Duodenal mucosa (tissue), 2 donors: ENCODE measurements around the gene SHC1.

ENCODE experiments used
- H3K27ac ChIP-seq: one replicate; pipeline ENCODE4 v1.7.0; 2013; ENCODE audit warnings: low read depth, low read length
- H3K27me3 ChIP-seq, 2 donors: one replicate each; pipeline ENCODE4 v1.7.0; 2013; ENCODE audit warnings: low read length in 2 of 2, control low read depth in 1 of 2; ENCODE audit not compliant: insufficient read depth in 2 of 2, control insufficient read depth in 1 of 2
- H3K36me3 ChIP-seq, 2 donors: one replicate each; pipeline ENCODE4 v1.7.0; 2013; ENCODE audit warnings: low read length in 2 of 2, control low read depth in 1 of 2; ENCODE audit not compliant: insufficient read depth in 2 of 2, control insufficient read depth in 1 of 2
- H3K4me1 ChIP-seq, 2 donors: one replicate each; pipeline ENCODE4 v1.7.0; 2013; ENCODE audit warnings: low read length in 2 of 2, control low read depth in 1 of 2; ENCODE audit not compliant: insufficient read depth in 2 of 2, control insufficient read depth in 1 of 2
- H3K4me3 ChIP-seq, 2 donors: one replicate each; pipeline ENCODE4 v1.7.0; 2013; ENCODE audit warnings: low read length in 2 of 2, low read depth in 1 of 2
- H3K9ac ChIP-seq, 2 donors: one replicate each; pipeline ENCODE4 v1.7.0; 2013; ENCODE audit warnings: low read length in 2 of 2, low read depth in 1 of 2
- H3K9me3 ChIP-seq, 2 donors: one replicate each; pipeline ENCODE4 v1.7.0; 2013; ENCODE audit warnings: low read length in 2 of 2, control low read depth in 1 of 2; ENCODE audit not compliant: control insufficient read depth in 1 of 2

The SHC1 gene

GRCh38 chr1:154963643-154964042 is 6.9 kb downstream of the SHC1 start:
- no peak overlapping the region for H3K27ac ChIP-seq

GRCh38 chr1:154962795-154963330 is 7.7 kb downstream of the SHC1 start:
- peak overlapping the region; percentile 77 to 86 for H3K4me3 ChIP-seq
- peaks cover 37 to 62% of the 10 kb centered on the region in 2 donors for H3K36me3 ChIP-seq
- no peak overlapping the region for H3K27ac ChIP-seq
- H3K9ac ChIP-seq = peak overlapping the region; percentile 76 to 85
- peaks cover 7 to 27% of the 10 kb centered on the region in 2 donors for H3K4me1 ChIP-seq
- no peaks in the 10 kb centered on the region for H3K9me3 ChIP-seq
- no peaks in the 10 kb centered on the region for H3K27me3 ChIP-seq

More at GRCh38 chr1:154963643-154964042, 6.9 kb downstream of the SHC1 start:
- Histone ChIP-seq H3K27me3 (no peaks in the 10 kb centered on the region), H3K36me3 (peaks cover 32 to 65% of the 10 kb centered on the region in 2 donors), H3K4me3 (no peak overlapping the region), H3K9ac (peak overlapping the region in 1 of 2 donors; percentile 7), H3K9me3 (no peaks in the 10 kb centered on the region), H3K4me1 (peaks cover 7 to 27% of the 10 kb centered on the region in 2 donors)

- Histone ChIP-seq H3K27ac (peak overlapping the region; percentile 99), H3K27me3 (no peaks in the 10 kb centered on the region), H3K4me3 (peak overlapping the region; percentile 77 to 86), H3K4me1 (peaks cover 8 to 27% of the 10 kb centered on the region in 2 donors), H3K36me3 (peaks cover 32 to 56% of the 10 kb centered on the region in 2 donors), H3K9me3 (no peaks in the 10 kb centered on the region), H3K9ac (peak overlapping the region; percentile 76 to 85)
Measured at GRCh38 chr1:154962156-154962749, 8.3 kb downstream of the SHC1 start.

GRCh38 chr1:154961207-154962155 is 9.1 kb downstream of the SHC1 start, which contains the start of gene PYGO2:
Gene PYGO2, minus strand, starts transcription at chr1:154961782. Its CDS starts 206 bp downstream, at chr1:154961576.
- Histone ChIP-seq H3K27ac (peak within 1 kb of the TSS; percentile 99), H3K9me3 (no peaks in the 10 kb centered on the region), H3K4me3 (peak within 1 kb of the TSS; percentile 77 to 86), H3K36me3 (peaks cover 27 to 48% of the 10 kb centered on the region in 2 donors), H3K4me1 (peaks cover 16 to 32% of the 10 kb centered on the region in 2 donors), H3K9ac (peak within 1 kb of the TSS; percentile 76 to 85), H3K27me3 (no peaks in the 10 kb centered on the region)

- H3K9me3 ChIP-seq = no peaks in the 10 kb centered on the region
- H3K9ac ChIP-seq = peak overlapping the region; percentile 76 to 85
- no peak overlapping the region for H3K27ac ChIP-seq
- H3K4me3 ChIP-seq = peak overlapping the region; percentile 77 to 86
- H3K27me3 ChIP-seq = no peaks in the 10 kb centered on the region
- peaks cover 20 to 35% of the 10 kb centered on the region in 2 donors for H3K4me1 ChIP-seq
- peaks cover 22 to 39% of the 10 kb centered on the region in 2 donors for H3K36me3 ChIP-seq
Measured at GRCh38 chr1:154960446-154961136, 10.0 kb downstream of the SHC1 start.

GRCh38 chr1:154959426-154959780 is 11.1 kb downstream of the SHC1 start:
- Histone ChIP-seq H3K4me3 (no peak overlapping the region), H3K27ac (no peak overlapping the region), H3K9ac (no peak overlapping the region), H3K27me3 (no peaks in the 10 kb centered on the region), H3K36me3 (peaks cover 13 to 29% of the 10 kb centered on the region in 2 donors), H3K4me1 (peaks cover 30 to 46% of the 10 kb centered on the region in 2 donors), H3K9me3 (no peaks in the 10 kb centered on the region)

- no peaks in the 10 kb centered on the region for H3K27me3 ChIP-seq
- H3K9ac ChIP-seq = no peak overlapping the region
- no peak overlapping the region for H3K4me3 ChIP-seq
- H3K27ac ChIP-seq = no peak overlapping the region
- H3K36me3 ChIP-seq = peaks cover 10 to 24% of the 10 kb centered on the region in 2 donors
- H3K4me1 ChIP-seq = peaks cover 36 to 52% of the 10 kb centered on the region in 2 donors
- no peaks in the 10 kb centered on the region for H3K9me3 ChIP-seq
Measured at GRCh38 chr1:154958681-154959425, 11.7 kb downstream of the SHC1 start.

- H3K9me3 ChIP-seq = no peaks in the 10 kb centered on the region
- no peak overlapping the region for H3K27ac ChIP-seq
- no peak overlapping the region for H3K4me3 ChIP-seq
- no peak overlapping the region for H3K9ac ChIP-seq
- no peaks in the 10 kb centered on the region for H3K27me3 ChIP-seq
- peaks cover 6 to 16% of the 10 kb centered on the region in 2 donors for H3K36me3 ChIP-seq
- peaks cover 44 to 56% of the 10 kb centered on the region in 2 donors for H3K4me1 ChIP-seq
Measured at GRCh38 chr1:154958036-154958435, 12.5 kb downstream of the SHC1 start.

GRCh38 chr1:154957091-154957657 is 13.4 kb downstream of the SHC1 start:
- H3K4me1 ChIP-seq = peaks cover 49 to 55% of the 10 kb centered on the region in 2 donors

More at GRCh38 chr1:154957091-154957657, 13.4 kb downstream of the SHC1 start:
- H3K27ac ChIP-seq = no peak overlapping the region
- H3K9me3 ChIP-seq = no peaks in the 10 kb centered on the region
- H3K36me3 ChIP-seq = peaks cover 6 to 14% of the 10 kb centered on the region in 2 donors
- H3K9ac ChIP-seq = peak overlapping the region in 1 of 2 donors; percentile 61
- H3K4me3 ChIP-seq = no peak overlapping the region
- no peaks in the 10 kb centered on the region for H3K27me3 ChIP-seq
